ENCODE results near the gene SDK2.

- TF ChIP-seq EZH2 (IDR thresholded peaks at IDR 0.05; ENCODE audit: borderline replicate concordance, low read length) (no peak), CTCF (conservative IDR thresholded peaks at IDR 0.05 in 1 of 2, IDR thresholded peaks at IDR 0.05 in 1 of 2; ENCODE audit: extremely low read depth in 1 of 2, insufficient read depth in 1 of 2, low read depth in 1 of 2, low read length in 2 of 2) (no peak)
Observed at GRCh38 chr17:73533781-73534180, 110.5 kb downstream of the SDK2 start.
